ENCODE data around the gene ADAMTS6.
A peak's percentile ranks its signal among the peaks of the same experiment; 100 is the strongest.

The ADAMTS6 gene

GRCh38 chr5:65204966-65205365, 276.8 kb downstream of the ADAMTS6 start:
- Mint-ChIP-seq H3K4me3 (no peak overlapping the region), H3K27me3 (ENCODE audit: low read depth, poor library complexity) (no peaks in the 10 kb centered on the region), H3K36me3 (ENCODE audit: low read depth) (peaks cover 41% of the 10 kb centered on the region), H3K4me1 (peaks cover 3% of the 10 kb centered on the region), H3K27ac (no peak overlapping the region), H3K9me3 (no peaks in the 10 kb centered on the region)
- TF ChIP-seq CTCF (IDR thresholded peaks at IDR 0.05) = no peak
- no peak for DNase-seq

- H3K27ac Mint-ChIP-seq = peak overlapping the region; percentile 8
- H3K4me3 Mint-ChIP-seq = no peak overlapping the region
- H3K4me1 Mint-ChIP-seq = peaks cover 11% of the 10 kb centered on the region
- H3K36me3 Mint-ChIP-seq (ENCODE audit: low read depth) = peaks cover 30% of the 10 kb centered on the region
- no peak for TF ChIP-seq CTCF (IDR thresholded peaks at IDR 0.05)
- no peaks in the 10 kb centered on the region for H3K27me3 Mint-ChIP-seq (ENCODE audit: low read depth, poor library complexity)
- no peak for DNase-seq
- no peaks in the 10 kb centered on the region for H3K9me3 Mint-ChIP-seq
Observed at GRCh38 chr5:65203746-65204145, 278.0 kb downstream of the ADAMTS6 start.

- no peak overlapping the region for H3K27ac Mint-ChIP-seq
- H3K36me3 Mint-ChIP-seq (ENCODE audit: low read depth) = peaks cover 18% of the 10 kb centered on the region
- no peaks in the 10 kb centered on the region for H3K9me3 Mint-ChIP-seq
- no peaks in the 10 kb centered on the region for H3K27me3 Mint-ChIP-seq (ENCODE audit: low read depth, poor library complexity)
- H3K4me3 Mint-ChIP-seq = no peak overlapping the region
- peaks cover 28% of the 10 kb centered on the region for H3K4me1 Mint-ChIP-seq
- DNase-seq = no peak
- TF ChIP-seq CTCF (IDR thresholded peaks at IDR 0.05) = no peak
Observed at GRCh38 chr5:65199993-65200675, 281.6 kb downstream of the ADAMTS6 start.

GRCh38 chr5:65198456-65199120, 283.1 kb downstream of the ADAMTS6 start:
- no peak for DNase-seq
- H3K36me3 Mint-ChIP-seq (ENCODE audit: low read depth) = peaks cover 18% of the 10 kb centered on the region
- H3K4me1 Mint-ChIP-seq = peaks cover 28% of the 10 kb centered on the region
- no peak for TF ChIP-seq CTCF (IDR thresholded peaks at IDR 0.05)
- no peak overlapping the region for H3K4me3 Mint-ChIP-seq
- no peaks in the 10 kb centered on the region for H3K9me3 Mint-ChIP-seq
- H3K27me3 Mint-ChIP-seq (ENCODE audit: low read depth, poor library complexity) = no peaks in the 10 kb centered on the region
- H3K27ac Mint-ChIP-seq = peak overlapping the region; percentile 71

- Mint-ChIP-seq H3K4me3 (no peak overlapping the region), H3K4me1 (peaks cover 28% of the 10 kb centered on the region), H3K27me3 (ENCODE audit: low read depth, poor library complexity) (no peaks in the 10 kb centered on the region), H3K27ac (peak overlapping the region; percentile 71), H3K36me3 (ENCODE audit: low read depth) (peaks cover 15% of the 10 kb centered on the region), H3K9me3 (no peaks in the 10 kb centered on the region)
- TF ChIP-seq CTCF (IDR thresholded peaks at IDR 0.05) = no peak
- DNase-seq = no peak
Observed at GRCh38 chr5:65197531-65198455, 283.9 kb downstream of the ADAMTS6 start.

Measured in nephron progenitor cell (in vitro differentiated cells).